PC-9 (cell line): ENCODE results near the gene SCARB1.

Experiments
- EZH2 ChIP-seq: fragments of 200-600 bp; sonication (generic); IDR thresholded peaks from 2 replicates; pipeline ENCODE4 v1.8.0; 2017; ENCODE audit warnings: antibody characterized with exemption, low read depth
- TF ChIP-seq, protein P1 (sequence below): fragments of 200-600 bp; sonication (generic); conservative IDR thresholded peaks from 2 replicates; pipeline ENCODE4 v1.6.1; 2017; ENCODE audit warnings: mixed run types, antibody characterized with exemption, mild to moderate bottlenecking, moderate library complexity

- TF ChIP-seq, protein P1, sequence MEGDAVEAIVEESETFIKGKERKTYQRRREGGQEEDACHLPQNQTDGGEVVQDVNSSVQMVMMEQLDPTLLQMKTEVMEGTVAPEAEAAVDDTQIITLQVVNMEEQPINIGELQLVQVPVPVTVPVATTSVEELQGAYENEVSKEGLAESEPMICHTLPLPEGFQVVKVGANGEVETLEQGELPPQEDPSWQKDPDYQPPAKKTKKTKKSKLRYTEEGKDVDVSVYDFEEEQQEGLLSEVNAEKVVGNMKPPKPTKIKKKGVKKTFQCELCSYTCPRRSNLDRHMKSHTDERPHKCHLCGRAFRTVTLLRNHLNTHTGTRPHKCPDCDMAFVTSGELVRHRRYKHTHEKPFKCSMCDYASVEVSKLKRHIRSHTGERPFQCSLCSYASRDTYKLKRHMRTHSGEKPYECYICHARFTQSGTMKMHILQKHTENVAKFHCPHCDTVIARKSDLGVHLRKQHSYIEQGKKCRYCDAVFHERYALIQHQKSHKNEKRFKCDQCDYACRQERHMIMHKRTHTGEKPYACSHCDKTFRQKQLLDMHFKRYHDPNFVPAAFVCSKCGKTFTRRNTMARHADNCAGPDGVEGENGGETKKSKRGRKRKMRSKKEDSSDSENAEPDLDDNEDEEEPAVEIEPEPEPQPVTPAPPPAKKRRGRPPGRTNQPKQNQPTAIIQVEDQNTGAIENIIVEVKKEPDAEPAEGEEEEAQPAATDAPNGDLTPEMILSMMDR: no peak
- no peak for TF ChIP-seq EZH2
These were observed 24.6 kb upstream of the SCARB1 start for GRCh38 chr12:124888260-124888659.
